GM12878 (cell line): Measurements from ENCODE around the gene TSSK3.

ENCODE experiments used
- ASH2L ChIP-seq: fragments of 300-600, 200-600 bp; sonication (generic); IDR thresholded peaks from 2 replicates; pipeline ENCODE4 v1.6.1; 2017; ENCODE audit warnings: low read depth, mild to moderate bottlenecking, borderline replicate concordance
- ATF7 ChIP-seq: fragments of 450-650 bp; IDR thresholded peaks from 2 replicates; pipeline ENCODE4 v1.6.1; 2016; ENCODE audit warnings: low read depth, mild to moderate bottlenecking
- CHD2 ChIP-seq: IDR thresholded peaks from 2 replicates; pipeline ENCODE4 v1.6.1; 2011; ENCODE audit warnings: low read depth, low read length, improper control_type of control experiment, borderline replicate concordance
- CTCF ChIP-seq, 3 experiments: IDR thresholded peaks in 2 of 3; conservative IDR thresholded peaks in 1 of 3; 2 replicates each; pipeline ENCODE4 v1.5.1; 2011; ENCODE audit warnings: low read depth in 3 of 3, low read length in 3 of 3, mild to moderate bottlenecking in 3 of 3, control low read depth in 2 of 3, moderate library complexity in 2 of 3, inconsistent platforms in 1 of 3, mixed read lengths in 1 of 3; ENCODE audit not compliant: control insufficient read depth in 2 of 3, insufficient read depth in 1 of 3; ENCODE audit errors: extremely low read depth in 1 of 3
- HDGF ChIP-seq: fragments of 450-650 bp; IDR thresholded peaks from 2 replicates; pipeline ENCODE4 v1.6.1; 2016; ENCODE audit warnings: antibody characterized with exemption
- JUND ChIP-seq: IDR thresholded peaks from 2 replicates; pipeline ENCODE4 v1.6.1; 2012; ENCODE audit warnings: low read depth, mild to moderate bottlenecking, low read length, improper control_type of control experiment, moderate library complexity
- KDM1A ChIP-seq: fragments of 200-600 bp; sonication (generic); IDR thresholded peaks from 2 replicates; pipeline ENCODE4 v1.6.1; 2016; ENCODE audit warnings: borderline replicate concordance
- POLR2A ChIP-seq: IDR thresholded peaks from 2 replicates; pipeline ENCODE4 v1.6.1; 2011; ENCODE audit warnings: low read depth, mild to moderate bottlenecking, low read length
- POLR2AphosphoS2 ChIP-seq: IDR thresholded peaks from 2 replicates; pipeline ENCODE4 v1.6.1; 2011; ENCODE audit warnings: low read depth, mild to moderate bottlenecking, low read length, improper control_type of control experiment, moderate library complexity
- SMC3 ChIP-seq: IDR thresholded peaks from 2 replicates; pipeline ENCODE4 v1.6.1; 2011; ENCODE audit warnings: low read length, improper control_type of control experiment, borderline replicate concordance
- SP1 ChIP-seq: IDR thresholded peaks from one replicate; pipeline ENCODE4 v1.6.1; 2011; ENCODE audit warnings: low read depth, low read length
- TBL1XR1 ChIP-seq: IDR thresholded peaks from 2 replicates; pipeline ENCODE4 v1.6.1; 2012; ENCODE audit warnings: low read depth, low read length, improper control_type of control experiment

GRCh38 chr1:32392325-32392724 lies 30.0 kb downstream of the TSSK3 start:
- no peak for TF ChIP-seq SMC3
- TF ChIP-seq ASH2L, result no peak
- TF ChIP-seq CHD2, result no peak
- no peak for TF ChIP-seq POLR2AphosphoS2
- TF ChIP-seq HDGF, result no peak
- no peak for TF ChIP-seq POLR2A
- TF ChIP-seq SP1, result no peak
- TF ChIP-seq CTCF (IDR thresholded peaks at IDR 0.05 in 2 of 3, conservative IDR thresholded peaks at IDR 0.05 in 1 of 3; ENCODE audit: control insufficient read depth in 2 of 3, extremely low read depth in 1 of 3, insufficient read depth in 1 of 3, low read depth in 3 of 3, low read length in 3 of 3), result no peak
- no peak for TF ChIP-seq TBL1XR1
- TF ChIP-seq ATF7, result no peak
- no peak for TF ChIP-seq KDM1A
- TF ChIP-seq JUND, result no peak
